Fibroblast of gingiva (primary cell): Measurements from ENCODE around the gene DEPP1.
"Not testable (repeated sequence)": the region's sequence is repeated elsewhere in the genome, so short reads cannot be mapped to it uniquely, and the experiment has no call there.

Source experiments
- DNase-seq: peaks from one replicate; pipeline ENCODE4 v3.0.0-alpha.2; 2011; ENCODE audit warnings: low read depth

The DEPP1 gene

GRCh38 chr10:44978570-44979280 is at the start of gene DEPP1:
DEPP1 (minus strand) TSS chr10:44978809; CDS start chr10:44978030, 779 bp downstream.
- peak; percentile 40 for DNase-seq

- no peak for DNase-seq
These were observed 44.8 kb upstream of the DEPP1 start for GRCh38 chr10:45023426-45023825.

GRCh38 chr10:45015590-45015989 is 37.0 kb upstream of the DEPP1 start:
- DNase-seq, result no peak

- not testable (repeated sequence) for DNase-seq
These were observed 35.9 kb upstream of the DEPP1 start for GRCh38 chr10:45014557-45014956.

- DNase-seq, result peak; percentile 93
These were observed 30.0 kb upstream of the DEPP1 start for GRCh38 chr10:45008524-45009161.

- DNase-seq, result no peak
These were observed 27.8 kb upstream of the DEPP1 start for GRCh38 chr10:45006276-45007030.

- no peak for DNase-seq
These were observed 26.7 kb upstream of the DEPP1 start for GRCh38 chr10:45005284-45005683.

- DNase-seq, result no peak
These were observed 26.1 kb upstream of the DEPP1 start for GRCh38 chr10:45004661-45005060.

GRCh38 chr10:45003432-45004000 is 24.9 kb upstream of the DEPP1 start:
- no peak for DNase-seq

- peak; percentile 88 for DNase-seq
These were observed 23.0 kb upstream of the DEPP1 start for GRCh38 chr10:45001381-45002148.

GRCh38 chr10:45000752-45001380 is 22.3 kb upstream of the DEPP1 start, which contains the start of gene ZNF22:
ZNF22 (plus strand) TSS chr10:45000923; CDS start chr10:45003369, 2,446 bp downstream.
- peak; percentile 67 for DNase-seq

- DNase-seq, result peak; percentile 97
These were observed 21.6 kb upstream of the DEPP1 start for GRCh38 chr10:45000138-45000751.

GRCh38 chr10:44998146-44998631 is 19.6 kb upstream of the DEPP1 start:
- peak; percentile 67 for DNase-seq

- no peak for DNase-seq
These were observed 18.6 kb upstream of the DEPP1 start for GRCh38 chr10:44997105-44997748.

GRCh38 chr10:44995914-44996669 is 17.5 kb upstream of the DEPP1 start:
- DNase-seq, result peak; percentile 91

GRCh38 chr10:44995581-44995913 is 16.9 kb upstream of the DEPP1 start:
- no peak for DNase-seq

GRCh38 chr10:44994752-44995530 is 16.3 kb upstream of the DEPP1 start:
- DNase-seq, result no peak

- DNase-seq, result peak; percentile 71
These were observed 15.5 kb upstream of the DEPP1 start for GRCh38 chr10:44993922-44994751.
